ENCODE results near the gene SNX15. TPM values are rescaled to one million over a fixed set of nuclear protein-coding genes. Genes with fewer than 3 reads are reported as not detected.
"Not testable (repeated sequence)": the region's sequence is repeated elsewhere in the genome, so short reads cannot be mapped to it uniquely, and the experiment has no call there.

Gene SNX15
- total RNA-seq, 2 donors from 2014 or later: 20.7 to 22.7 TPM

DNA sequence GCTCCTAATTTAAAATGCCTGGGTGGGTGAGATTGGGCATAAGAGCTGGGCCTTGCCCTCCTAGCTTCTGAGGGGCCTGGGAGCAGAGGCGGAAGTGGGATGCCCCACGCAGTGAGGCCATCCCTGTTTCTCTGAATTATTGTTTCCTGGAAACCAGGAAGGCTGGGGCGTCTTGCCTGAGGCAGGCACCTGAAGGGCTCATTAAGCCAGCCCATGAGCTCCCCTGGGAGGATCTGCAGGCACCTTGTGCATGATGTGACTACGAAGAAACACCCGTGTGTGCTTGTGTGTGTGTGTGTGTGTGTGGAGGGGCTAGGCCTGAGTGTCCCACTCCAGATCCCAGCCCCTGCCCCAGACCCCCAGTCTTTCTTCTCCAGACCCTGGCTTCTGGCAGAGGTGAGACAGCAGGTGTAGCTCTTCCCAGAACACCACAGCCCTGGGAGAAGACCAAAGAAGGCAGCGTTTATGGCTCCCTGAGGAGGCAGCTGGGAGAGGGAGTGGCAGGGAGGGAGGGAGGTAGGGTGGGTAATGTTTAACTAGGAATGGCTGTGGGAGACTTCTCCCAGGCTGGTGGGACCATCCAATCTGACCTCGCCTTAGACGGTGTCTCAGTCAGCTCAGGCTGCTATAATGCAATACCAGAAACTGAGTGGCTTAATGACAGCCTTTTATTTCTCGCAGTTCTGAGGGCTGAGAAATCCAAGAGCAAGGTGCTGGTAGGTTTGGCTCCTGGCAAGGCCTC is 28.4 kb upstream of the SNX15 start:
- no peaks in the 10 kb centered on the region for H3K27me3 ChIP-seq (replicated peaks; ENCODE audit: insufficient read depth)
- TF ChIP-seq, protein P1, sequence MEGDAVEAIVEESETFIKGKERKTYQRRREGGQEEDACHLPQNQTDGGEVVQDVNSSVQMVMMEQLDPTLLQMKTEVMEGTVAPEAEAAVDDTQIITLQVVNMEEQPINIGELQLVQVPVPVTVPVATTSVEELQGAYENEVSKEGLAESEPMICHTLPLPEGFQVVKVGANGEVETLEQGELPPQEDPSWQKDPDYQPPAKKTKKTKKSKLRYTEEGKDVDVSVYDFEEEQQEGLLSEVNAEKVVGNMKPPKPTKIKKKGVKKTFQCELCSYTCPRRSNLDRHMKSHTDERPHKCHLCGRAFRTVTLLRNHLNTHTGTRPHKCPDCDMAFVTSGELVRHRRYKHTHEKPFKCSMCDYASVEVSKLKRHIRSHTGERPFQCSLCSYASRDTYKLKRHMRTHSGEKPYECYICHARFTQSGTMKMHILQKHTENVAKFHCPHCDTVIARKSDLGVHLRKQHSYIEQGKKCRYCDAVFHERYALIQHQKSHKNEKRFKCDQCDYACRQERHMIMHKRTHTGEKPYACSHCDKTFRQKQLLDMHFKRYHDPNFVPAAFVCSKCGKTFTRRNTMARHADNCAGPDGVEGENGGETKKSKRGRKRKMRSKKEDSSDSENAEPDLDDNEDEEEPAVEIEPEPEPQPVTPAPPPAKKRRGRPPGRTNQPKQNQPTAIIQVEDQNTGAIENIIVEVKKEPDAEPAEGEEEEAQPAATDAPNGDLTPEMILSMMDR (IDR thresholded peaks at IDR 0.05): no peak
- no peaks in the 10 kb centered on the region for H3K36me3 ChIP-seq
- ATAC-seq (ENCODE audit: insufficient number of reproducible peaks, low FRiP score, low read depth) (no peak), DNase-seq (ENCODE audit: low spot score) (no peak)
- H3K4me1 ChIP-seq (ENCODE audit: control insufficient read depth in 1 of 2, low read depth in 2 of 2): peaks cover 5 to 13% of the 10 kb centered on the region in 2 donors
- no peaks in the 10 kb centered on the region for H3K9me3 ChIP-seq
- H3K4me3 ChIP-seq: no peak overlapping the region
- no peak overlapping the region for H3K27ac ChIP-seq

DNA sequence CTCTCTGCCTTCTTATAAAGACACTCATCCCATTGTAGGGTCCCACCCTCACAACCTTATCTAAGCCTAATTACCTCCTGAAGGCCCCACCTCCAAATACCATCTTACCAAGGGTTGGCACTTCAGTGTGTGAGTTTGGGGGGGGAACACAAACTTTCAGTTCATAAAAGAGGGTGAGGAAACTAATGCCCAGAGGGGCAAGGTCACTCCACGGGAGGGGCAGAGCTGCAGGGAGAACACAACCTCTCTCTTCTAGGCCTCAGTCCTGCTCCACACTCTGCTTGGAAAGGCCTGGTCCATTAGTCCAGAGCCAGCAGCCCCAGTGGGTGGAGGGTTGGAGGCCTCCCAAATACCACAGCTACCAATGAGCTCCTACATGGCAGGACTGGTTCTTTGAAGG is 27.8 kb upstream of the SNX15 start:
- Histone ChIP-seq H3K9me3 (no peaks in the 10 kb centered on the region), H3K27me3 (replicated peaks; ENCODE audit: insufficient read depth) (no peaks in the 10 kb centered on the region), H3K36me3 (no peaks in the 10 kb centered on the region), H3K4me1 (ENCODE audit: control insufficient read depth in 1 of 2, low read depth in 2 of 2) (peaks cover 5 to 13% of the 10 kb centered on the region in 2 donors), H3K4me3 (no peak overlapping the region), H3K27ac (no peak overlapping the region)
- no peak for ATAC-seq (ENCODE audit: insufficient number of reproducible peaks, low FRiP score, low read depth)
- no peak for DNase-seq (ENCODE audit: low spot score)
- TF ChIP-seq, protein P1 (IDR thresholded peaks at IDR 0.05): no peak

DNA sequence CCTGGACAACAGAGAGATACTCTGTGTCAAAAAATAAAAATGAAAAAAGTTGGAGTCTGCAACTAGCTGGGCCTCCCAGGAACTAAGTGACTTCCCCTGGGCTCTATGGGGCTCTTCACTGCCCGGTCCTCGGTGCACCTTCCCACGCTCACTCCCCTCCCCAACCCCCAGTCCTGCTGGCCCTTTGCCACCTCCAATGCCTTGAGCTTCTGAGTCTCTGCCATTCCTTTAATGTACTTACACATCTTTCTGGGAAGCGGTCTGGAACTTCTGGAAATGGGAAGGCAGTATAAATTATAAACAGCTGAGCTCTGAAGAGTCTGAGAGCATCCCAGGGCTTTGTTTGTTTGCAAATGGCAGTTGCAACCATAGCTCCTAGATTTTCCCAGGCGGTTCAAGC is 24.5 kb upstream of the SNX15 start:
- H3K4me3 ChIP-seq: no peak overlapping the region
- DNase-seq (ENCODE audit: low spot score) (no peak), ATAC-seq (ENCODE audit: insufficient number of reproducible peaks, low FRiP score, low read depth) (no peak)
- H3K27ac ChIP-seq: no peak overlapping the region
- no peaks in the 10 kb centered on the region for H3K27me3 ChIP-seq (replicated peaks; ENCODE audit: insufficient read depth)
- TF ChIP-seq, protein P1 (IDR thresholded peaks at IDR 0.05): no peak
- no peaks in the 10 kb centered on the region for H3K4me1 ChIP-seq (ENCODE audit: control insufficient read depth in 1 of 2, low read depth in 2 of 2)
- no peaks in the 10 kb centered on the region for H3K36me3 ChIP-seq
- no peaks in the 10 kb centered on the region for H3K9me3 ChIP-seq

- ATAC-seq (ENCODE audit: insufficient number of reproducible peaks, low FRiP score, low read depth): no peak
- Histone ChIP-seq H3K27me3 (replicated peaks; ENCODE audit: insufficient read depth) (no peaks in the 10 kb centered on the region), H3K4me1 (ENCODE audit: control insufficient read depth in 1 of 2, low read depth in 2 of 2) (no peaks in the 10 kb centered on the region), H3K27ac (no peak overlapping the region), H3K4me3 (no peak overlapping the region), H3K9me3 (no peaks in the 10 kb centered on the region), H3K36me3 (no peaks in the 10 kb centered on the region)
- TF ChIP-seq, protein P1 (IDR thresholded peaks at IDR 0.05): no peak
- no peak for DNase-seq (ENCODE audit: low spot score)
These were observed 24.0 kb upstream of the SNX15 start for GRCh38 chr11:65003282-65003681.

DNA sequence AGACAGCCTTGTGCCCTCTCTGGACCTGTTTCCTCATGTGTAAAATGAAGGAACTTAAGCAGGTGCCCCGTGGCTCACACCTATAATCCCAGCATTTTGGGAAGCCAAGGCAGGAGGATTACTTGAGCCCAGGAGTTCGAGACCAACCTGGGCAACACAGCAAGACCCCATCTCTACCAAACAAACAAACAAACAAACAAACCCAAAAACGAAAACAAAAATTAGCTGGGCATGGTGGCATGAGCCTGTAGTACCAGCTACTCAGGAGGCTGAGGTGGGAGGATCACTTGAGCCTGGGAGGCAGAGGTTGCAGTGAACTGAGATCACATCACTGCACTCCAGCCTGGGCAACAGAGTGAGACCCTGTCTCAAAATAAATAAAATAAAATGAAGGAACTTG is 23.3 kb upstream of the SNX15 start:
- H3K36me3 ChIP-seq; H3K4me3 ChIP-seq; H3K4me1 ChIP-seq (ENCODE audit: control insufficient read depth in 1 of 2, low read depth in 2 of 2); ATAC-seq (ENCODE audit: insufficient number of reproducible peaks, low FRiP score, low read depth); H3K27me3 ChIP-seq (replicated peaks; ENCODE audit: insufficient read depth); DNase-seq (ENCODE audit: low spot score); H3K27ac ChIP-seq; H3K9me3 ChIP-seq: not testable (repeated sequence)

DNA sequence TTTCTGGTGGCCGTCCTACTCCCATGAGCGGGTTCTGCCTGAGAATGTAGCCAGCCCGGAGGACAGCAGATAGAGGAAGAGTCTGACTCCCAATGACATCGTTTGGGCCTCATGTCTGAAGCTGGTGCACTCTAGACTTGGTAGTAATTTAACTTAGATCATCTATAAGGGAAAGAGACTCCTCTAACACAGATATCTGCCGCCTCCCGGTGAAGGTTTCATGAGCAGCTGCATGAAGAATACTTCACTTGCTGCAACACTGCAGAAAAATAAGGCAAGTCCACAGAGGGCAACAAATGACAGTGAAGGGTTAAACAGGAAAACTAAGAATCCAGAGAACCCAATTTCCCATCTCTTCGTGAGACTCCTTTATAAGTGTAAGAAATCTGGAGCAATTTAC is 19.2 kb upstream of the SNX15 start:
- no peaks in the 10 kb centered on the region for H3K9me3 ChIP-seq
- no peak overlapping the region for H3K27ac ChIP-seq
- no peak for DNase-seq (ENCODE audit: low spot score)
- H3K4me1 ChIP-seq (ENCODE audit: control insufficient read depth in 1 of 2, low read depth in 2 of 2): peaks cover 1 to 3% of the 10 kb centered on the region in 2 donors
- no peak for ATAC-seq (ENCODE audit: insufficient number of reproducible peaks, low FRiP score, low read depth)
- no peaks in the 10 kb centered on the region for H3K27me3 ChIP-seq (replicated peaks; ENCODE audit: insufficient read depth)
- H3K4me3 ChIP-seq: no peak overlapping the region
- no peaks in the 10 kb centered on the region for H3K36me3 ChIP-seq
- TF ChIP-seq, protein P1 (IDR thresholded peaks at IDR 0.05): no peak
